NB4 (cell line): ENCODE data around the gene TRAF3.

Experiments used
- DNase-seq: peaks from one replicate; pipeline ENCODE4 v3.0.0; 2010; ENCODE audit warnings: low read depth
- H3K4me3 ChIP-seq: one replicate; pipeline ENCODE4 v1.5.1; 2011; ENCODE audit warnings: mild to moderate bottlenecking, low read depth, low read length, moderate library complexity
- MAX ChIP-seq: IDR thresholded peaks from 2 replicates; pipeline ENCODE4 v1.6.1; 2011; ENCODE audit warnings: low read depth, low read length
- MYC ChIP-seq: IDR thresholded peaks from 2 replicates; pipeline ENCODE4 v1.6.1; 2011; ENCODE audit warnings: low read depth, low read length
- POLR2A ChIP-seq: IDR thresholded peaks from 2 replicates; pipeline ENCODE4 v1.6.1; 2011; ENCODE audit warnings: mild to moderate bottlenecking; ENCODE audit not compliant: insufficient read length; ENCODE audit errors: extremely low read depth
- TF ChIP-seq, protein P1 (sequence below): IDR thresholded peaks from one replicate; pipeline ENCODE4 v1.5.1; 2012; ENCODE audit warnings: low read depth, low read length

Gene TRAF3

DNA sequence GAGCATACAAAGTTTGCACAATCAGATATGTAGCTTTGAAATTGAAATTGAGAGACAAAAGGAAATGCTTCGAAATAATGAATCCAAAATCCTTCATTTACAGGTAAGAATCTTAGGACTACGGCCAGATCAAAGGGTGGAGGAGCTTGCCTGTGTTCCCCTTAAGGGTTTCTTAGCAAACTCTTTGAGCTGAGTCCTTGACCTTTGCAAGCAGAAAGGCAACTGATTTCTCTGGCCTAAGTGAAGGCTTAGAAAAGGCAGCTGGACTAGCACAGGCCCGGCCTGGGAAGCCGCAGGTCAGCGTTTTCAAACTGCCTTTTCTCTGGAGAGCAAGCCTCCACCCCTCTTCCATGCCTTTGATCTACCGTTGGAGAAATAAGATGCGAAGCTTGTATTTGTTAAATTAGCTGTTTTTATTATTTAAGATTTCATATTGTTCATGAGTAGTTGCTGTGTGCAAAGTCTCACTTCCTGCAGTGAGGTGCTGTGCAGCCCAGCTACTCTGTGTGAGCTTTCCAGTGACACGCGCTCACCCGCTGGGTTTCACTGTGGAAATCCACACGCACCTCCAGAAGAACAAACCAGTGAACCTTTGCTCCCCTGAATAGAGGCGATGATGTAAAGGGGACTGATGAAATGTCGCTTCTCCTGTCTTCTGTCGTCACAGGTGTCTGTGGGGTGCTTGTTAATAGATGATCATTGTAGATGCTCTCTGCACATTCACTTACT, 120.2 kb downstream of the TRAF3 start:
- DNase-seq, result no peak
- no peak overlapping the region for H3K4me3 ChIP-seq
- TF ChIP-seq MAX (no peak), MYC (no peak), POLR2A (no peak)
- TF ChIP-seq, protein P1, sequence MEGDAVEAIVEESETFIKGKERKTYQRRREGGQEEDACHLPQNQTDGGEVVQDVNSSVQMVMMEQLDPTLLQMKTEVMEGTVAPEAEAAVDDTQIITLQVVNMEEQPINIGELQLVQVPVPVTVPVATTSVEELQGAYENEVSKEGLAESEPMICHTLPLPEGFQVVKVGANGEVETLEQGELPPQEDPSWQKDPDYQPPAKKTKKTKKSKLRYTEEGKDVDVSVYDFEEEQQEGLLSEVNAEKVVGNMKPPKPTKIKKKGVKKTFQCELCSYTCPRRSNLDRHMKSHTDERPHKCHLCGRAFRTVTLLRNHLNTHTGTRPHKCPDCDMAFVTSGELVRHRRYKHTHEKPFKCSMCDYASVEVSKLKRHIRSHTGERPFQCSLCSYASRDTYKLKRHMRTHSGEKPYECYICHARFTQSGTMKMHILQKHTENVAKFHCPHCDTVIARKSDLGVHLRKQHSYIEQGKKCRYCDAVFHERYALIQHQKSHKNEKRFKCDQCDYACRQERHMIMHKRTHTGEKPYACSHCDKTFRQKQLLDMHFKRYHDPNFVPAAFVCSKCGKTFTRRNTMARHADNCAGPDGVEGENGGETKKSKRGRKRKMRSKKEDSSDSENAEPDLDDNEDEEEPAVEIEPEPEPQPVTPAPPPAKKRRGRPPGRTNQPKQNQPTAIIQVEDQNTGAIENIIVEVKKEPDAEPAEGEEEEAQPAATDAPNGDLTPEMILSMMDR, result no peak

DNA sequence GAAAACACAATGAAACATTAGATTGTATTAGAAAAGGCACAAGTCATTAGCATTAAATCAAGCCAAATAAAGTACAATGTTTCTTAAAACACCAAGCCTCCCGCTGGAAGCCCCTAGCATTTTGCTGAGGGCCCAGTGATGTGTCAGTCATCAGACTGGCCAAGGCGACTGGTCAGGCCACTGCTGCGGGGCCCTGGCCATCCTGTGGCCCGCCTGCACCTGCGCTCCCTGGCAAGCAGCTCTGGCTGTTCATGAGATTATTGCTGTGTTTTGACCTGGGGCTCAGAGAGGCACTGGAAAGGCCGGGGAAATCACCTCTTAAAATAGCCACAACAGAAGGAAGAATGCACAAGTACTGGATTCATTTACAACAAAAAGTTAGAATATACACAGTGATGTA, 121.0 kb downstream of the TRAF3 start:
- no peak for DNase-seq
- no peak overlapping the region for H3K4me3 ChIP-seq
- TF ChIP-seq MYC, result no peak
- TF ChIP-seq, protein P1, result no peak
- no peak for TF ChIP-seq POLR2A
- TF ChIP-seq MAX, result no peak

GRCh38 chr14:102898776-102899515, 121.7 kb downstream of the TRAF3 start:
- TF ChIP-seq MAX (no peak), POLR2A (no peak)
- TF ChIP-seq, protein P1, result no peak
- DNase-seq, result no peak
- H3K4me3 ChIP-seq, result no peak overlapping the region

GRCh38 chr14:102899516-102899900, 122.3 kb downstream of the TRAF3 start:
- TF ChIP-seq, protein P1, result no peak
- no peak for TF ChIP-seq MAX
- TF ChIP-seq POLR2A, result no peak
- TF ChIP-seq MYC, result no peak
- no peak overlapping the region for H3K4me3 ChIP-seq
- no peak for DNase-seq

- no peak overlapping the region for H3K4me3 ChIP-seq
- no peak for TF ChIP-seq MAX
- TF ChIP-seq MYC, result no peak
- TF ChIP-seq, protein P1, result no peak
- no peak for TF ChIP-seq POLR2A
- DNase-seq, result no peak
These were observed 123.7 kb downstream of the TRAF3 start for GRCh38 chr14:102900631-102901571.
